CD4-positive, alpha-beta T cell (primary cell): ENCODE results near the gene CCIN. TPM values are rescaled to one million over a fixed set of nuclear protein-coding genes. Genes with fewer than 3 reads are reported as not detected.
A peak's percentile ranks its signal among the peaks of the same experiment; 100 is the strongest.

ENCODE experiments used
- ATAC-seq: fragments of 200-7000 bp; cut with Tn5 transposase; one replicate; pipeline ENCODE4 v1.10.0; 2022; ENCODE audit warnings: mild to moderate bottlenecking; ENCODE audit not compliant: poor library complexity
- CTCF ChIA-PET: fragments of 350-600 bp; sonication (Branson Sonifier 250); formaldehyde crosslinking; loops from one replicate; lab custom pipeline; 2021; ENCODE audit warnings: antibody characterized with exemption, inconsistent platforms; lab: Charles Lee
- POLR2A ChIA-PET: fragments of 350-600 bp; sonication (Branson Sonifier 250); formaldehyde crosslinking; loops from one replicate; lab custom pipeline; 2021; ENCODE audit warnings: antibody characterized with exemption, inconsistent platforms; lab: Charles Lee
- DNase-seq, 14 experiments: peaks; one replicate each; pipeline ENCODE4 v3.0.0-alpha.2; 2013 to 2020; ENCODE audit warnings: mixed read lengths in 2 of 14
- H3K27ac ChIP-seq, 2 donors: one replicate each; pipeline versions ENCODE4 v1.5.1 to v1.7.0; 2013; ENCODE audit warnings: low read length in 2 of 2, low read depth in 1 of 2, mild to moderate bottlenecking in 1 of 2
- H3K27me3 ChIP-seq, 2 experiments: 1 replicate in 1 of 2; 2 replicates in 1 of 2; pipeline versions ENCODE4 v1.6.1 to v1.7.0; 2013; ENCODE audit warnings: low read length in 2 of 2, control low read depth in 1 of 2, mild to moderate bottlenecking in 1 of 2, moderate library complexity in 1 of 2; ENCODE audit not compliant: insufficient read depth in 2 of 2, control insufficient read depth in 1 of 2
- H3K36me3 ChIP-seq: one replicate; pipeline ENCODE4 v1.6.1; 2013; ENCODE audit warnings: low read length, control low read depth; ENCODE audit not compliant: insufficient read depth
- H3K4me1 ChIP-seq: one replicate; pipeline ENCODE4 v1.6.1; 2013; ENCODE audit warnings: low read length, control low read depth; ENCODE audit not compliant: insufficient read depth
- H3K4me3 ChIP-seq: one replicate; pipeline ENCODE4 v1.5.1; 2013; ENCODE audit warnings: mild to moderate bottlenecking, low read length, moderate library complexity
- H3K9me3 ChIP-seq, 2 experiments: 1 replicate in 1 of 2; 2 replicates in 1 of 2; pipeline versions ENCODE4 v1.6.1 to v1.7.0; 2013; ENCODE audit warnings: low read length in 2 of 2, mild to moderate bottlenecking in 2 of 2, control low read depth in 1 of 2, moderate library complexity in 1 of 2; ENCODE audit not compliant: control insufficient read depth in 1 of 2, insufficient read depth in 1 of 2
- H3K27ac Mint-ChIP-seq: one replicate; pipeline ENCODE4 v1.8.0; 2020; ENCODE audit warnings: mixed read lengths
- H3K27me3 Mint-ChIP-seq: one replicate; pipeline ENCODE4 v1.8.0; 2021; ENCODE audit warnings: mixed read lengths
- H3K36me3 Mint-ChIP-seq: one replicate; pipeline ENCODE4 v1.8.0; 2021; ENCODE audit warnings: low read depth, mixed read lengths
- H3K4me1 Mint-ChIP-seq: one replicate; pipeline ENCODE4 v1.8.0; 2021; ENCODE audit warnings: low read depth, mixed read lengths
- H3K4me3 Mint-ChIP-seq: one replicate; pipeline ENCODE4 v1.8.0; 2020; ENCODE audit warnings: mild to moderate bottlenecking, mixed read lengths
- H3K9me3 Mint-ChIP-seq: one replicate; pipeline ENCODE4 v1.8.0; 2020; ENCODE audit warnings: mixed read lengths
- intact Hi-C, 2 experiments: fragments of 100-400 bp; cut with DNase I in 1 of 2; cut with micrococcal nuclease in 1 of 2; formaldehyde crosslinking; loops; one replicate each; pipeline versions ENCODE4 v1.15.1 to v1.9.0; 2023 to 2025; cut with DNase I, micrococcal nuclease
- total RNA-seq, 174 experiments: library from RNA in 2 of 174; stranded (reverse) in 2 of 174; gene quantifications; one replicate each; pipeline ENCODE4 v1.2.3 and lab custom pipeline; 2021 to 2026
- TF ChIP-seq, protein P1 (sequence below): fragments of 200-600 bp; IDR thresholded peaks from one replicate; pipeline ENCODE4 v1.8.0; 2022; ENCODE audit warnings: antibody characterized with exemption, mild to moderate bottlenecking

Gene CCIN
- total RNA-seq, 2 experiments from 2014 or later, result 0.22 to 0.36 TPM

DNA sequence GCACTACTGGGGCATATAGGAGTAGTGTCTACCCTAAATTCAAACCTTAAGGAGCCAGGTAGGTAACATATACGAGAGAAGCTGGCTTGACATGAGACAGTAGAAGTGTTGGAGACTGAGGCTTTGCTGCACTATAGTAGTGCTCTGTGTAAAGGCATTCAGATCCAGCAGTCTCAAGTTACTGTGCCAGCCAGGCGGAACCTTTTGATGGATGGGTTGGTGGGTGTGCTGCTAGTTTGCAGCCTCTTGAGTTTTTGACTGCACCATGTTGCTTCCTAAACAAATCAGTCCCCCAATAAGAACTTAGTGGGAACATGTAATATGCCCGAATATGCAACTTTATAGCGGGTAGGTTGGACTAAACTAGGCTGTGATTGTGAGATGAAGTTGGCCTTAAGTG lies 23.0 kb downstream of the CCIN start:
- no peak overlapping the region for H3K27ac ChIP-seq
- H3K4me1 Mint-ChIP-seq, result peaks cover 48% of the 10 kb centered on the region
- no peaks in the 10 kb centered on the region for H3K9me3 Mint-ChIP-seq
- peaks cover 31% of the 10 kb centered on the region for H3K36me3 Mint-ChIP-seq
- no peaks in the 10 kb centered on the region for H3K9me3 ChIP-seq
- DNase-seq (no peak), ATAC-seq (no peak)
- H3K27me3 Mint-ChIP-seq, result no peaks in the 10 kb centered on the region
- TF ChIP-seq, protein P1, sequence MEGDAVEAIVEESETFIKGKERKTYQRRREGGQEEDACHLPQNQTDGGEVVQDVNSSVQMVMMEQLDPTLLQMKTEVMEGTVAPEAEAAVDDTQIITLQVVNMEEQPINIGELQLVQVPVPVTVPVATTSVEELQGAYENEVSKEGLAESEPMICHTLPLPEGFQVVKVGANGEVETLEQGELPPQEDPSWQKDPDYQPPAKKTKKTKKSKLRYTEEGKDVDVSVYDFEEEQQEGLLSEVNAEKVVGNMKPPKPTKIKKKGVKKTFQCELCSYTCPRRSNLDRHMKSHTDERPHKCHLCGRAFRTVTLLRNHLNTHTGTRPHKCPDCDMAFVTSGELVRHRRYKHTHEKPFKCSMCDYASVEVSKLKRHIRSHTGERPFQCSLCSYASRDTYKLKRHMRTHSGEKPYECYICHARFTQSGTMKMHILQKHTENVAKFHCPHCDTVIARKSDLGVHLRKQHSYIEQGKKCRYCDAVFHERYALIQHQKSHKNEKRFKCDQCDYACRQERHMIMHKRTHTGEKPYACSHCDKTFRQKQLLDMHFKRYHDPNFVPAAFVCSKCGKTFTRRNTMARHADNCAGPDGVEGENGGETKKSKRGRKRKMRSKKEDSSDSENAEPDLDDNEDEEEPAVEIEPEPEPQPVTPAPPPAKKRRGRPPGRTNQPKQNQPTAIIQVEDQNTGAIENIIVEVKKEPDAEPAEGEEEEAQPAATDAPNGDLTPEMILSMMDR, result no peak
- H3K4me1 ChIP-seq, result peaks cover 46% of the 10 kb centered on the region
- intact Hi-C loops, result loop anchor here in 1 of 2 experiments (5.0 kb wide), 2 partner anchors 65 to 380 kb away; partner anchors contain the start of genes GNE and MELK
- ChIA-PET POLR2A (interaction anchor here (2.1 to 3.0 kb wide), 2 partner anchors 10 to 66 kb away, joined by 16 to 17 read pairs; partner anchors contain the start of gene GNE), CTCF (interaction anchor here (1.0 to 3.4 kb wide), 4 partner anchors 11 to 136 kb away, joined by 3 to 20 read pairs (median 8); no protein-coding TSS in a partner anchor)
- H3K27me3 ChIP-seq, result no peaks in the 10 kb centered on the region
- peak overlapping the region; percentile 81 for H3K27ac Mint-ChIP-seq
- H3K4me3 Mint-ChIP-seq, result peak overlapping the region; percentile 93
- H3K4me3 ChIP-seq, result peak overlapping the region; percentile 62
- peaks cover 10% of the 10 kb centered on the region for H3K36me3 ChIP-seq

DNA sequence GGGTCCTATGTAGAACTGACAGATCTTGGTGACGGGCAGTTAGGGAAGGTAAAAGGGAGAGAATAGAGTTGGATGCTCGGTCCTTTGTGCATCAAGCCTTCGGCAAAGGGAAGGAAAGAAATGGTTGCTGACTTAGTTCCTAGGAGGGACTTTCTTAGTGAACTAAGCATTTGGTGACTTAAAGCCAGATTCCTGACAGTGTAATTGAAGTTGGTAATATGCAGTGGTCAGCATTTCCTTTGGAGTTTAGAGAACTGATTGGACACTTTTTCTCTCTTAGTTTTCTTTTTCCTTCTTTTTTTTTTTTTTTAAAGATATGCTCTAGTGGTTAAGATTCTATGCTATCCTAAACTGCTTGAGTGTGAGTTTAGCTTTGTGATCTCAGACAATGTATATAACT lies 23.8 kb downstream of the CCIN start:
- peaks cover 54% of the 10 kb centered on the region for H3K4me1 Mint-ChIP-seq
- Histone ChIP-seq H3K4me1 (peaks cover 41% of the 10 kb centered on the region), H3K4me3 (peak overlapping the region; percentile 62), H3K9me3 (no peaks in the 10 kb centered on the region), H3K27ac (no peak overlapping the region), H3K36me3 (peaks cover 17% of the 10 kb centered on the region), H3K27me3 (no peaks in the 10 kb centered on the region)
- no peaks in the 10 kb centered on the region for H3K27me3 Mint-ChIP-seq
- no peak for DNase-seq
- ChIA-PET POLR2A (interaction anchor here (3.0 kb wide), 1 partner anchor 9 kb away, joined by 16 read pairs; no protein-coding TSS in a partner anchor), CTCF (no interaction called here)
- peak overlapping the region; percentile 54 for H3K27ac Mint-ChIP-seq
- H3K4me3 Mint-ChIP-seq, result peak overlapping the region; percentile 93
- TF ChIP-seq, protein P1, result no peak
- no peak for ATAC-seq
- H3K9me3 Mint-ChIP-seq, result no peaks in the 10 kb centered on the region
- intact Hi-C loops, result loop anchor here in 1 of 2 experiments (5.0 kb wide), 2 partner anchors 64 to 379 kb away; partner anchors contain the start of genes GNE and MELK
- peaks cover 36% of the 10 kb centered on the region for H3K36me3 Mint-ChIP-seq

DNA sequence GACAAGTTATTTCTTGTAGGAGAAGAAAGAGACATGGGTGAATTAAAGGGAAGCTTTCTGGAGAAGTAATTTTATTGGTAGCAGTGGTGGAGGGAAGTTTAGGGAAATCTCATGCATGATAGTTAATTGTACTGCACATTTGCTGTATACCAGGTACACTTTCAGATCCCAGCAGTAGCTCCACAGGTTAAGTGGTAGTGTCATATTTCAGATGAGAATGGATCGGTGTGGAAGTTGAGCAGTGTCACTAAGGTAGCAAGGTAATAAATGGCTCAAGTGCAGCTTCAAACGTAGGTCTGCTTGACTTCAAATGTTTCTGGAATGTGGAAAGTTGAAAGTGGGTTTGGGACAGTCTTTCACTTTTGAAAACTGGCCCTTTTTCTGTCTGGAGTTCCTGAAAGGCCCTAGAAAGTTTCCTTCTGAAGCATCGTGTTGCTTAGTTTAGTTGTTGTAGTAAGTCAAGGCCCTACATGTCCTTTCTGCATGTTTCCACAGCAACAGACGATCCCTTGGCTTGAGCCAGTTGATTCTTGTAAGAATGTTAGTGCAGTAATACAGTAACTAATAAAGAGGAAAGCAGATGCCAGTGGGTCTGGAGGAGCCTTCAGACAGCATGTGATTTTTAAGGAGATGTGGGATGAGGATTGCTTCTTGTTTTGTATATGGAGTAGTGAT lies 25.3 kb downstream of the CCIN start:
- H3K36me3 Mint-ChIP-seq, result peaks cover 48% of the 10 kb centered on the region

More for the DNA sequence above, 25.3 kb downstream of the CCIN start:
- intact Hi-C loops, result loop anchor here in 1 of 2 experiments (5.0 kb wide), 2 partner anchors 63 to 378 kb away; partner anchors contain the start of genes GNE and MELK
- ChIA-PET POLR2A (interaction anchor here (1.1 to 1.2 kb wide), 2 partner anchors 8 to 64 kb away, joined by 3 to 4 read pairs; partner anchors contain the start of gene GNE), CTCF (no interaction called here)
- DNase-seq (no peak), ATAC-seq (no peak)
- H3K27ac ChIP-seq, result no peak overlapping the region
- TF ChIP-seq, protein P1, result no peak
- H3K27me3 Mint-ChIP-seq, result no peaks in the 10 kb centered on the region
- no peaks in the 10 kb centered on the region for H3K9me3 ChIP-seq
- no peak overlapping the region for H3K4me3 Mint-ChIP-seq
- H3K9me3 Mint-ChIP-seq, result no peaks in the 10 kb centered on the region
- H3K36me3 ChIP-seq, result peaks cover 31% of the 10 kb centered on the region
- peaks cover 41% of the 10 kb centered on the region for H3K4me1 ChIP-seq
- peaks cover 54% of the 10 kb centered on the region for H3K4me1 Mint-ChIP-seq
- H3K27ac Mint-ChIP-seq, result peak overlapping the region; percentile 54
- H3K4me3 ChIP-seq, result no peak overlapping the region
- H3K27me3 ChIP-seq, result no peaks in the 10 kb centered on the region
